HCT116 (cell line): ENCODE data around the gene ANKRD6. TPM values are rescaled to one million over a fixed set of nuclear protein-coding genes. Genes with fewer than 3 reads are reported as not detected.

Source experiments
- ATAC-seq: fragments of 200-7000 bp; cut with Tn5 transposase; 2 replicates; pipeline ENCODE4 v1.9.1; 2020; ENCODE audit warnings: mild to moderate bottlenecking, moderate library complexity
- BruUV-seq: library from RNA; stranded (reverse); fragments of 400-500 nt; replicated peaks from 2 replicates; lab custom pipeline; 2021; lab: Mats Ljungman, UMichigan
- CTCF ChIA-PET: fragments of 300-600 bp; sonication (Branson Sonifier 250); formaldehyde crosslinking; loops from one replicate; lab custom pipeline; 2021; ENCODE audit warnings: antibody characterized with exemption; lab: Charles Lee
- POLR2A ChIA-PET: fragments of 300-600, 350-600 bp; sonication (Branson Sonifier 250); formaldehyde crosslinking; loops from one replicate; lab custom pipeline; 2021; ENCODE audit warnings: antibody characterized with exemption; lab: Charles Lee
- RAD21 ChIA-PET, 2 experiments: fragments of 300-600 bp; sonication (Branson Sonifier 250); formaldehyde crosslinking; loops; one replicate each; lab custom pipeline; 2023; ENCODE audit warnings: low total read pairs in 2 of 2; ENCODE audit not compliant: uncharacterized antibody in 2 of 2, unreplicated experiment in 2 of 2, low non-redundant PET in 1 of 2; lab: Charles Lee
- DNase-seq: peaks from one replicate; pipeline ENCODE4 v3.0.0-alpha.2; 2010; ENCODE audit warnings: low read depth, low spot score
- H2AFZ ChIP-seq: fragments of 200-600 bp; shearing (Covaris generic), sonication (generic); 2 replicates; pipeline ENCODE4 v1.6.1; 2017; ENCODE audit warnings: low read depth, mixed run types, mixed read lengths, antibody characterized with exemption, low read length; ENCODE audit not compliant: poor library complexity, severe bottlenecking
- H3K27ac ChIP-seq: 2 replicates; pipeline ENCODE4 v1.5.1; 2012; ENCODE audit warnings: low read depth, low read length
- H3K27me3 ChIP-seq: fragments of 200-600 bp; sonication (generic); 2 replicates; pipeline ENCODE4 v1.6.1; 2016; ENCODE audit warnings: mixed run types, low read length, mixed read lengths; ENCODE audit not compliant: insufficient read depth
- H3K36me3 ChIP-seq, 2 experiments: fragments of 200-500 bp in 1 of 2; fragments of 200-600 bp in 1 of 2; sonication (Bioruptor generic) in 1 of 2; sonication (generic) in 1 of 2; 2 replicates each; pipeline versions ENCODE4 v1.5.1 to v1.6.1; 2014 to 2016; ENCODE audit warnings: low read length in 2 of 2, inconsistent platforms in 1 of 2, mixed read lengths in 1 of 2, mixed run types in 1 of 2; ENCODE audit not compliant: insufficient read depth in 2 of 2, control insufficient read depth in 1 of 2
- H3K4me1 ChIP-seq, 2 experiments: fragments of 200-600 bp in 1 of 2; sonication (generic) in 1 of 2; 2 replicates each; pipeline versions ENCODE4 v1.5.1 to v1.6.1; 2012 to 2017; ENCODE audit warnings: low read length in 2 of 2, inconsistent platforms in 1 of 2, mild to moderate bottlenecking in 1 of 2, mixed read lengths in 1 of 2, mixed run types in 1 of 2, moderate library complexity in 1 of 2; ENCODE audit not compliant: insufficient read depth in 2 of 2, control insufficient read depth in 1 of 2
- H3K4me2 ChIP-seq: fragments of 200-600 bp; sonication (generic); 2 replicates; pipeline ENCODE4 v1.6.1; 2017; ENCODE audit warnings: mixed run types, low read length, mixed read lengths
- H3K4me3 ChIP-seq, 2 experiments: fragments of 200-600 bp in 1 of 2; sonication (generic) in 1 of 2; replicated peaks in 1 of 2; 2 replicates each; pipeline ENCODE4 v1.5.1; 2011 to 2016; ENCODE audit warnings: low read length in 2 of 2, control low read depth in 1 of 2, low read depth in 1 of 2, mild to moderate bottlenecking in 1 of 2, mixed read lengths in 1 of 2, mixed run types in 1 of 2
- H3K79me2 ChIP-seq: fragments of 200-600 bp; sonication (generic); 2 replicates; pipeline ENCODE4 v1.6.1; 2017; ENCODE audit warnings: mild to moderate bottlenecking, mixed run types, low read length, moderate library complexity, mixed read lengths; ENCODE audit not compliant: insufficient read depth
- H3K9ac ChIP-seq: fragments of 200-600 bp; sonication (generic); 2 replicates; pipeline ENCODE4 v1.6.1; 2016; ENCODE audit warnings: low read length, mixed read lengths
- H3K9me2 ChIP-seq: fragments of 200-600 bp; sonication (generic), shearing (Covaris generic); 2 replicates; pipeline ENCODE4 v1.6.1; 2017; ENCODE audit warnings: mixed run types, mild to moderate bottlenecking, moderate library complexity; ENCODE audit not compliant: insufficient read depth
- H3K9me3 ChIP-seq, 2 experiments: fragments of 200-500 bp in 1 of 2; fragments of 200-600 bp in 1 of 2; sonication (Bioruptor generic) in 1 of 2; sonication (generic) in 1 of 2; 2 replicates each; pipeline ENCODE4 v1.6.1; 2014 to 2017; ENCODE audit warnings: low read length in 2 of 2, mixed read lengths in 2 of 2, inconsistent platforms in 1 of 2, low read depth in 1 of 2, mild to moderate bottlenecking in 1 of 2, mixed run types in 1 of 2, moderate library complexity in 1 of 2; ENCODE audit not compliant: control insufficient read depth in 1 of 2, insufficient read depth in 1 of 2
- H4K20me1 ChIP-seq: fragments of 200-600 bp; sonication (generic), shearing (Covaris generic); 2 replicates; pipeline ENCODE4 v1.6.1; 2017; ENCODE audit warnings: mixed run types, mild to moderate bottlenecking, moderate library complexity; ENCODE audit not compliant: insufficient read depth
- ATF3 ChIP-seq: IDR thresholded peaks from 2 replicates; pipeline ENCODE4 v1.6.1; 2012
- CTCF ChIP-seq, 3 experiments: fragments of 200-600 bp in 1 of 3; sonication (generic) in 1 of 3; IDR thresholded peaks in 2 of 3; conservative IDR thresholded peaks in 1 of 3; 2 replicates each; pipeline ENCODE4 v1.5.1; 2012 to 2017; ENCODE audit warnings: low read depth in 2 of 3, low read length in 2 of 3, antibody characterized with exemption in 1 of 3, borderline replicate concordance in 1 of 3, control low read depth in 1 of 3, mild to moderate bottlenecking in 1 of 3, mixed read lengths in 1 of 3, mixed run types in 1 of 3, moderate library complexity in 1 of 3; ENCODE audit not compliant: insufficient read depth in 1 of 3
- FOSL1 ChIP-seq: IDR thresholded peaks from 2 replicates; pipeline ENCODE4 v1.6.1; 2012; ENCODE audit warnings: low read depth
- POLR2AphosphoS5 ChIP-seq: IDR thresholded peaks from 2 replicates; pipeline ENCODE4 v1.6.1; 2011; ENCODE audit warnings: mild to moderate bottlenecking, low read depth, low read length, moderate library complexity
- SP1 ChIP-seq: IDR thresholded peaks from 2 replicates; pipeline ENCODE4 v1.6.1; 2012; ENCODE audit warnings: low read depth
- YY1 ChIP-seq: IDR thresholded peaks from 2 replicates; pipeline ENCODE4 v1.6.1; 2011; ENCODE audit warnings: low read length, low read depth, moderate library complexity, mild to moderate bottlenecking; ENCODE audit not compliant: insufficient replicate concordance; ENCODE audit errors: extremely low read depth
- ZBTB33 ChIP-seq: IDR thresholded peaks from 2 replicates; pipeline ENCODE4 v1.6.1; 2011; ENCODE audit warnings: mild to moderate bottlenecking, low read length, moderate library complexity; ENCODE audit not compliant: insufficient replicate concordance; ENCODE audit errors: extremely low read depth
- ZFX ChIP-seq: fragments of 450-650 bp; IDR thresholded peaks from 2 replicates; pipeline ENCODE4 v1.6.1; 2017
- ZNF274 ChIP-seq: fragments of 200-500 bp; sonication (Bioruptor generic); IDR thresholded peaks from 2 replicates; pipeline ENCODE4 v1.6.1; 2014; ENCODE audit warnings: mild to moderate bottlenecking, low read depth, low read length, inconsistent platforms
- intact Hi-C: fragments of 100-400 bp; cut with micrococcal nuclease; formaldehyde crosslinking; loops from 2 replicates; pipeline ENCODE4 v1.10.0; 2022
- total RNA-seq: library from RNA; stranded (reverse); gene quantifications from one replicate; pipeline ENCODE4 v1.2.1, GENCODE V29; 2021; ENCODE audit not compliant: unreplicated experiment
- TF ChIP-seq, protein P1 (sequence below): IDR thresholded peaks from 2 replicates; pipeline ENCODE4 v1.6.1; 2012; ENCODE audit warnings: low read depth

Gene ANKRD6
- total RNA-seq, 1 experiment from 2014 or later, result 9.9 TPM

- RAD21 ChIA-PET, result no interaction called here
Observed at GRCh38 chr6:89584539-89584938, 151.6 kb downstream of the ANKRD6 start.

More at GRCh38 chr6:89584539-89584938, 151.6 kb downstream of the ANKRD6 start:
- H2AFZ ChIP-seq, result no peak overlapping the region
- H3K27me3 ChIP-seq, result no peaks in the 10 kb centered on the region
- H3K4me3 ChIP-seq, result no peak overlapping the region
- no peaks in the 10 kb centered on the region for H3K9me3 ChIP-seq
- no peaks in the 10 kb centered on the region for H3K36me3 ChIP-seq
- POLR2A ChIA-PET, result no interaction called here
- ATAC-seq (no peak), DNase-seq (no peak)
- intact Hi-C loops, result no loop called here
- H4K20me1 ChIP-seq, result no peaks in the 10 kb centered on the region
- no TSS peak for BruUV-seq
- no peaks in the 10 kb centered on the region for H3K9me2 ChIP-seq
- no peak overlapping the region for H3K4me2 ChIP-seq
- TF ChIP-seq ZNF274, result no peak
- TF ChIP-seq CTCF (IDR thresholded peaks at IDR 0.05 in 2 of 3, conservative IDR thresholded peaks at IDR 0.05 in 1 of 3; ENCODE audit: borderline replicate concordance in 1 of 3, insufficient read depth in 1 of 3, low read depth in 2 of 3, low read length in 2 of 3), result no peak
- TF ChIP-seq ZBTB33, result no peak
- TF ChIP-seq FOSL1, result no peak
- TF ChIP-seq ZFX, result no peak
- no peak for TF ChIP-seq POLR2AphosphoS5
- TF ChIP-seq SP1, result no peak
- TF ChIP-seq, protein P1, sequence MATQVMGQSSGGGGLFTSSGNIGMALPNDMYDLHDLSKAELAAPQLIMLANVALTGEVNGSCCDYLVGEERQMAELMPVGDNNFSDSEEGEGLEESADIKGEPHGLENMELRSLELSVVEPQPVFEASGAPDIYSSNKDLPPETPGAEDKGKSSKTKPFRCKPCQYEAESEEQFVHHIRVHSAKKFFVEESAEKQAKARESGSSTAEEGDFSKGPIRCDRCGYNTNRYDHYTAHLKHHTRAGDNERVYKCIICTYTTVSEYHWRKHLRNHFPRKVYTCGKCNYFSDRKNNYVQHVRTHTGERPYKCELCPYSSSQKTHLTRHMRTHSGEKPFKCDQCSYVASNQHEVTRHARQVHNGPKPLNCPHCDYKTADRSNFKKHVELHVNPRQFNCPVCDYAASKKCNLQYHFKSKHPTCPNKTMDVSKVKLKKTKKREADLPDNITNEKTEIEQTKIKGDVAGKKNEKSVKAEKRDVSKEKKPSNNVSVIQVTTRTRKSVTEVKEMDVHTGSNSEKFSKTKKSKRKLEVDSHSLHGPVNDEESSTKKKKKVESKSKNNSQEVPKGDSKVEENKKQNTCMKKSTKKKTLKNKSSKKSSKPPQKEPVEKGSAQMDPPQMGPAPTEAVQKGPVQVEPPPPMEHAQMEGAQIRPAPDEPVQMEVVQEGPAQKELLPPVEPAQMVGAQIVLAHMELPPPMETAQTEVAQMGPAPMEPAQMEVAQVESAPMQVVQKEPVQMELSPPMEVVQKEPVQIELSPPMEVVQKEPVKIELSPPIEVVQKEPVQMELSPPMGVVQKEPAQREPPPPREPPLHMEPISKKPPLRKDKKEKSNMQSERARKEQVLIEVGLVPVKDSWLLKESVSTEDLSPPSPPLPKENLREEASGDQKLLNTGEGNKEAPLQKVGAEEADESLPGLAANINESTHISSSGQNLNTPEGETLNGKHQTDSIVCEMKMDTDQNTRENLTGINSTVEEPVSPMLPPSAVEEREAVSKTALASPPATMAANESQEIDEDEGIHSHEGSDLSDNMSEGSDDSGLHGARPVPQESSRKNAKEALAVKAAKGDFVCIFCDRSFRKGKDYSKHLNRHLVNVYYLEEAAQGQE, result no peak
- TF ChIP-seq ATF3, result no peak
- no peak for TF ChIP-seq YY1
- H3K79me2 ChIP-seq, result no peaks in the 10 kb centered on the region
- H3K9ac ChIP-seq, result no peak overlapping the region
- CTCF ChIA-PET, result no interaction called here
- no peaks in the 10 kb centered on the region for H3K4me1 ChIP-seq
- no peak overlapping the region for H3K27ac ChIP-seq
